Osteoblast (primary cell): Measurements from ENCODE around the gene ADRA2C. TPM values are rescaled to one million over a fixed set of nuclear protein-coding genes. Genes with fewer than 3 reads are reported as not detected.

ENCODE experiments used
- DNase-seq: peaks from one replicate; pipeline ENCODE4 v3.0.0; 2011; ENCODE audit warnings: low spot score, mixed read lengths; ENCODE audit not compliant: insufficient read length; ENCODE audit errors: missing footprints
- H2AFZ ChIP-seq: 2 replicates; pipeline ENCODE4 v1.6.0; 2011; ENCODE audit warnings: mild to moderate bottlenecking, low read length
- H3K27ac ChIP-seq: 2 replicates; pipeline ENCODE4 v1.5.1; 2011; ENCODE audit warnings: mild to moderate bottlenecking, low read depth, low read length, moderate library complexity
- H3K27me3 ChIP-seq: 2 replicates; pipeline ENCODE4 v1.6.0; 2012; ENCODE audit warnings: mild to moderate bottlenecking, control low read depth, inconsistent platforms, low read length, moderate library complexity; ENCODE audit not compliant: insufficient read depth
- H3K36me3 ChIP-seq: 2 replicates; pipeline ENCODE4 v1.5.1; 2011; ENCODE audit warnings: mild to moderate bottlenecking, low read length, control low read depth, moderate library complexity; ENCODE audit not compliant: insufficient read depth
- H3K4me1 ChIP-seq: 2 replicates; pipeline ENCODE4 v1.5.1; 2011; ENCODE audit warnings: mild to moderate bottlenecking, low read length, control low read depth, moderate library complexity; ENCODE audit not compliant: insufficient read depth
- H3K4me2 ChIP-seq: 2 replicates; pipeline ENCODE4 v1.6.0; 2011; ENCODE audit warnings: mild to moderate bottlenecking, low read length; ENCODE audit not compliant: insufficient read depth
- H3K4me3 ChIP-seq: fragments of 200-600 bp; sonication (generic); 3 replicates; pipeline ENCODE4 v1.5.1; 2012; ENCODE audit warnings: mild to moderate bottlenecking, low read length, inconsistent platforms; ENCODE audit not compliant: insufficient read depth
- H3K79me2 ChIP-seq: 2 replicates; pipeline ENCODE4 v1.6.0; 2012; ENCODE audit warnings: mild to moderate bottlenecking, low read length, control low read depth, inconsistent platforms; ENCODE audit not compliant: insufficient read depth
- H3K9me3 ChIP-seq: 2 replicates; pipeline ENCODE4 v1.5.1; 2011; ENCODE audit warnings: low read depth, low read length, control low read depth
- H4K20me1 ChIP-seq: 2 replicates; pipeline ENCODE4 v1.6.0; 2012; ENCODE audit warnings: mild to moderate bottlenecking, low read length, control low read depth; ENCODE audit not compliant: insufficient read depth
- CTCF ChIP-seq: IDR thresholded peaks from 2 replicates; pipeline ENCODE4 v1.5.1; 2011; ENCODE audit warnings: mild to moderate bottlenecking, low read depth, low read length, moderate library complexity; ENCODE audit errors: extremely low read depth
- total RNA-seq: library from RNA; depleted of rRNA; stranded (reverse); fragments of >200 nt; gene quantifications from 2 replicates; pipeline ENCODE4 v1.2.3, GENCODE V29; 2012

ADRA2C gene
- total RNA-seq, 1 donor, result 1.1 TPM

- Histone ChIP-seq H4K20me1 (no peaks in the 10 kb centered on the region), H2AFZ (no peak overlapping the region), H3K79me2 (no peaks in the 10 kb centered on the region), H3K27me3 (peaks cover 37% of the 10 kb centered on the region), H3K27ac (no peak overlapping the region), H3K4me2 (peak overlapping the region; percentile 32), H3K4me1 (peaks cover 7% of the 10 kb centered on the region), H3K9me3 (no peaks in the 10 kb centered on the region), H3K4me3 (peak overlapping the region; percentile 33), H3K36me3 (no peaks in the 10 kb centered on the region)
- no peak for TF ChIP-seq CTCF
- no peak for DNase-seq
Measured at GRCh38 chr4:3766785-3767569, 792 bp downstream of the ADRA2C start.

- H3K4me3 ChIP-seq, result no peak overlapping the region
- no peak for DNase-seq
- no peaks in the 10 kb centered on the region for H3K9me3 ChIP-seq
- H2AFZ ChIP-seq, result no peak overlapping the region
- no peaks in the 10 kb centered on the region for H4K20me1 ChIP-seq
- no peak overlapping the region for H3K4me2 ChIP-seq
- H3K4me1 ChIP-seq, result peaks cover 7% of the 10 kb centered on the region
- no peak for TF ChIP-seq CTCF
- H3K27me3 ChIP-seq, result peaks cover 44% of the 10 kb centered on the region
- no peak overlapping the region for H3K27ac ChIP-seq
- H3K79me2 ChIP-seq, result no peaks in the 10 kb centered on the region
- no peaks in the 10 kb centered on the region for H3K36me3 ChIP-seq
Measured at GRCh38 chr4:3767570-3768288, 1.5 kb downstream of the ADRA2C start.

- Histone ChIP-seq H3K27me3 (peaks cover 48% of the 10 kb centered on the region), H3K27ac (no peak overlapping the region), H3K4me3 (no peak overlapping the region)
Measured at GRCh38 chr4:3768842-3769641, 2.9 kb downstream of the ADRA2C start.

More at GRCh38 chr4:3768842-3769641, 2.9 kb downstream of the ADRA2C start:
- H3K36me3 ChIP-seq, result no peaks in the 10 kb centered on the region
- no peak for TF ChIP-seq CTCF
- no peaks in the 10 kb centered on the region for H3K79me2 ChIP-seq
- no peak overlapping the region for H2AFZ ChIP-seq
- no peaks in the 10 kb centered on the region for H4K20me1 ChIP-seq
- H3K9me3 ChIP-seq, result no peaks in the 10 kb centered on the region
- no peak for DNase-seq
- no peak overlapping the region for H3K4me2 ChIP-seq
- H3K4me1 ChIP-seq, result peaks cover 7% of the 10 kb centered on the region
